Breast epithelium (tissue), 3 donors: ENCODE measurements around the gene TSHZ1.
A peak's percentile ranks its signal among the peaks of the same experiment; 100 is the strongest.

Experiments used
- CTCF ChIP-seq, 3 donors: fragments of 450-650 bp; IDR thresholded peaks; one replicate each; pipeline ENCODE4 v1.5.1; 2016 to 2017; ENCODE audit warnings: antibody characterized with exemption in 3 of 3, mild to moderate bottlenecking in 3 of 3, moderate library complexity in 3 of 3
- POLR2AphosphoS5 ChIP-seq, 3 donors: sonication (generic); formaldehyde crosslinking; IDR thresholded peaks; one replicate each; pipeline ENCODE4 v1.6.1; 2017; ENCODE audit warnings: antibody characterized with exemption in 3 of 3

GRCh38 chr18:75207310-75208154 lies 3.1 kb upstream of the TSHZ1 start:
- no peak for TF ChIP-seq CTCF (IDR thresholded peaks at IDR 0.05)
- peak in 1 of 3 donors; percentile 14 for TF ChIP-seq POLR2AphosphoS5 (IDR thresholded peaks at IDR 0.05)
